Activated CD4-positive, alpha-beta T cell treated with anti-CD3 and anti-CD28 coated beads for 48 hours (primary cell): Measurements from ENCODE around the gene ZNF787.
"Not testable (repeated sequence)": the region's sequence is repeated elsewhere in the genome, so short reads cannot be mapped to it uniquely, and the experiment has no call there.

Experiments used
- DNase-seq: peaks from one replicate; pipeline ENCODE4 v3.0.0-alpha.2; 2020

ZNF787 gene

GRCh38 chr19:56119582-56119978 is 1.5 kb downstream of the ZNF787 start:
- DNase-seq: no peak

DNA sequence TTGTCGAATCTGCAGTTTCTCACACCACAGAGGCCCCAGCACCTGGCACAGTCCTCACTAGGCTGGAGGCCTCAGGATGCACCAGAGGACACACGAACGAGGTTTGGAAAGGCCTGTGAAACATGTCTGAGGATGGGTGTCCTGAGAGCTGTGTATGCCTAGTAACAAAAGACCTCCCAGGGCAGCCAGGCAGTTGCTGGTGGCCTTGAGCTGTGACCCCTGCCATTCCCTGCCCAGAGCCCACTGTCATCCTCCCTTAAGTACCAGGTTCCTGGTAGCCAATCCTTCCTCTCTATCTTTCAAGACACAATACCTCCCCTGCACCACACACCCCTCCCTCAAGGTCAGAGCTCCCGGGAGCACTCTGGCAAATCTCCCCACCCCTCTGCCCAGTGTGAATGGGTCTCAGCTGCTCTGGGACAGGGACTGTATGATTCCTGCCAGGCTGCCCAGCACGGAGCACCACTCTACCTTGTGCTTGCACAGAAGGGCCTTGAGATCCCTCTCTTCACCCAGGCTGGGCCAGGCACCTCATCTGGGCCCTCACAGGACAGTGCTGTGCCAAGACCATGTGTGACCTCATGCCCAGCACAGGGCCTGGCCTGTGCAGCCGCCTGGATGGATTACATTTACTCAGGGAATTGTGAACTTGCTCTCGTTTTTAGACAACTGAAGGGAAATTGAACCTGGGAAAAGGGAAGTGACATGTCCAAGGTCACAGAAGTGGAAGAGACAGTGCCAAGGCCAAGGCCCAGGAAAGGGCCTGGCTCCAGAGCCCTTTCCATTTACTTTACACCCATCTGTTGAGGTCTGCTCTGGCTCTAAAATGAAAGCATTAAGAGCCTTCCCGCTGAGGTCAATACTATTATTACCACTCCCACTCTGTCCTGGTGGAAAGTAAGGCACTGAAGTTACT is 2.2 kb downstream of the ZNF787 start:
- DNase-seq: no peak

GRCh38 chr19:56117889-56118288 is 3.2 kb downstream of the ZNF787 start:
- DNase-seq: no peak

DNA sequence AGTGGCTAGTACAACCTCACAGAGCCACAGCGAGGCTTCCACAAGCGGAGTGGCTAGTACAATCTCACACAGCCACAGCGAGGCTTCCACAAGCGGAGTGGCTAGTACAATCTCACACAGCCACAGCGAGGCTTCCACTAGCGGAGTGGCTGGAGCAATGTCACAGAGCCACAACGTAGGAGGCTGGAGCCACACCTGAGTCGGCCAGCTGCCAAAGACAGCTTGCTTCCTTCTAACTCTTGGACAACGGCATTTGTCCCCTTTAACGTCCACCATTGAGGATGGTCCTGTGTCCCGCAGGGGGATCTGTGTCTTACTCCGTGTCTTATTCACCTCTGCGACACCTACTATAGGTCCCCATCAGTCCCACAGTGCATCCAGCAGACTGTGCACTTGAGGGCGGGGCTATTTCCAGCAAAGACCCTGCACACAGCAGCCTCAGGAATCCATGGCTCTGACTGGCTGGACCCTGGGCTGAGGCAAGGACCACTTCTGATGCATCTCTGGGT is 3.7 kb downstream of the ZNF787 start:
- no peak for DNase-seq

DNA sequence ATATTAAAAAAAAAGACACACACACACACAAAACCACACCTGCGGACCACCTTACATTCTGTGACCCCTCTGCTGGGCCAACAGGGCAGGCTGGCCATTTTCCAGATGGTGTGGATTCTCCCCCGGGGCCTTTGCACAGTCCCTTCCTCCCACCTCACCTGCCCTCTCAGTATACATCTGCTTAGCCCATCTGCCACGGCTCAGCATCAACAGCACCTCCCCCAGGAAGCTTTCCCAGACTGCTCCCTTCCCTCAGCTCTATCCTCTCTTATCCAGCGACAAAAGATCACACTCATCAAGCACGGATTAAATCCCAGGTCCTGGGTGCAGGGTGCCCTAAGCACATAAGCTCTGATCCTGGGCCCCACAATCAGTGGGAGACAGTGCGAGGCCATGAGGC is 4.5 kb downstream of the ZNF787 start:
- DNase-seq: no peak

- no peak for DNase-seq
These were observed 5.6 kb downstream of the ZNF787 start for GRCh38 chr19:56115490-56115889.

DNA sequence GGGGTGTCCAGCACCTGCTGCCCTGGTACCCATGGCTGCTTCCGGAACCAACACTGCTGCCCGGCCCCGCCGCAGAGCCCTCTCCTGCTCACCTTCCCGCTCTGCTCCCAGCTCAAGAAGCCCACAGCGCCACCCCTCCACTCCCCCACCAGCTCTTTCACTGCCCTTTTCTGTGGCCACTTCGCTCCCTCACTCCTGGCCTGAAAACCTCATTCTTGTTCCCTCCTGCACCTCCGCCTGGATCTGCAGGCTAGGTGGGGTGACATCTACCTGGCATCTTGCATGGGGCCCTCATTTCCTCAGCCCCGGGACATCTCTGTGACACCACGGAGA is 6.4 kb downstream of the ZNF787 start:
- DNase-seq: no peak

GRCh38 chr19:56114051-56114777 is 6.9 kb downstream of the ZNF787 start:
- no peak for DNase-seq

GRCh38 chr19:56113074-56113632 is 7.9 kb downstream of the ZNF787 start:
- no peak for DNase-seq

DNA sequence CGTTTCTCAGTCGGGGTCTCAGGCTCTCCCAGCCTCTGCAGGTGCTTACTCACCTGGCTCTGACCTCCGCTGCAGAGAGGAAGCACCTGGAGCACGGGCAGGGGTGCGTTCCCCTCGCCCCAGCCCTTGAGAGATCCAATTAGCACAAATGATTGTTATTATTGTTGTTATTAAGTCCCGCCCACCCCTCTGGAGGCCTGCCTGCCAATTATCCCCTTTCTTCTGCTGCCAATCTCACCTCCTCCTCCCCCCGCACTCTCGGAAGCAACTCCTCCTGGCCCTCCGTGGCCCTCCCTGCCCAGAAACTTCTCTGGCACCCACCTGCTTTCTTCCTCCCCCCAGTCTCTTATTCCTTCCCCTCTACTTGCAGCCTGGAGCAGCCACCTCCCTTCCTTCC is 8.8 kb downstream of the ZNF787 start:
- DNase-seq: no peak

- peak; percentile 72 for DNase-seq
These were observed 9.3 kb downstream of the ZNF787 start for GRCh38 chr19:56111601-56112312.

DNA sequence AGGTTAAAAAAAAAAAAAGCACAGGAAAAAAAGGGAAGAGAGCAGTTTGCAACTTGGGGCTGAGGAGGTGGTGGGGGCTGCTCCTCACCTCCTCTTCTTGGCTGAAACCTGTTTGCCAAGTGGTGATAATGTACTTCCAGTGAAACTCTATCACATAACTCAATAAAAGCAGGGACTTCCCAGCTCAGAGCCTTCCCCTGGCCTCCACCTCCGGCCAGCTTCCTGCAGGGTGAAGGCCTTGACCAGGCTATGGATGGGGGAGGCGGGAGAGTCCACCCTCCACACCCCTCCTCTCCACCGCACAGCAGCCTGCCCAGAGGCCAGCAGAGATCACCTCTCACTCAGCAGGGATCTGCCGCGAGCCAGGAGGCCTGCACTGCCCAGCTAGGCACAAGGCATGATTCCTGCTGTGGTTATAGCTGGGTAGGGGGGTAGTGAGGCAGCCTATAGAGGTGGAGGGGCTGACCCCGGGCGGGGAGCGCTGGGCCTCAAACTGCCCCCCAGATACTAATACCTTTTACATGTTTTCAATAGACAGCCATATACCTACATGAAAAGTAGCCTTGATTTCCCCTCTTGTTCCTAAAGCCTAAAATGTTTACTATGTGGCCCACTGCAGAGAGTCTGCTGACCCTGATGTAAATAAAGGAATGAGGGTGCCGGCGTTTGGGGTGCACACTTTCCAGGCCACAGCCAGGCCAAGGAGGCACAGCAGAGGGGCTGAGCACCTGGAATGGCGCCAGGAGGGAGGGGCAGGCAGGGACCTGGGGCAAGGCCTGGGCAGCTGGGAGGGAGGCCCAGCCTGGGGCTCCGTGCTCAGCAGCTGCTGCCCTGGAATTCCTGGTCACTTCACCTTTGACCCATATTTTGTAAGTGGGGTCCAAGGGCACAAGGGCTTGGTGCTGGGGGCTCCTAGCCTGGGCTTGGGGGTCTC is 10.3 kb downstream of the ZNF787 start:
- no peak for DNase-seq

DNA sequence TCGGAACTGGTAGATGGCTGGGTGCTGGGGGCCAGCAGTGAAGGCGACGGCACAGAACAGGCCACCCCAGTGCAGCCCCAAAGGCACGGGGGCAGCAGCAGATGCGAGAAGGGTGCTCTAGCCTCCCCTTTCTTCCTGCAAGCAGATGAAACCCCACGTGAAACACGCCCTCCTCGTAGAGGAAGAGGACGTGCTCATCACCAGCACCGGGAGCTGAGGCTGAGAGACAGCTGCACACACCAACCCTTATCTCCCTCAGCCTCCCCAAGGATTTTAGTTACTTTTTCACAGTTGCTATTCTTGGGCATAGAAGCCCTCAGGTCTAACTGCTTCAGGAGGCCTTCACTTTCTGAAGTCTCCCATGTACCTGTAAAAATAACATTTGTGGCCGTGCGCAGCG is 11.9 kb downstream of the ZNF787 start:
- no peak for DNase-seq

- no peak for DNase-seq
These were observed 12.5 kb downstream of the ZNF787 start for GRCh38 chr19:56108447-56109195.

DNA sequence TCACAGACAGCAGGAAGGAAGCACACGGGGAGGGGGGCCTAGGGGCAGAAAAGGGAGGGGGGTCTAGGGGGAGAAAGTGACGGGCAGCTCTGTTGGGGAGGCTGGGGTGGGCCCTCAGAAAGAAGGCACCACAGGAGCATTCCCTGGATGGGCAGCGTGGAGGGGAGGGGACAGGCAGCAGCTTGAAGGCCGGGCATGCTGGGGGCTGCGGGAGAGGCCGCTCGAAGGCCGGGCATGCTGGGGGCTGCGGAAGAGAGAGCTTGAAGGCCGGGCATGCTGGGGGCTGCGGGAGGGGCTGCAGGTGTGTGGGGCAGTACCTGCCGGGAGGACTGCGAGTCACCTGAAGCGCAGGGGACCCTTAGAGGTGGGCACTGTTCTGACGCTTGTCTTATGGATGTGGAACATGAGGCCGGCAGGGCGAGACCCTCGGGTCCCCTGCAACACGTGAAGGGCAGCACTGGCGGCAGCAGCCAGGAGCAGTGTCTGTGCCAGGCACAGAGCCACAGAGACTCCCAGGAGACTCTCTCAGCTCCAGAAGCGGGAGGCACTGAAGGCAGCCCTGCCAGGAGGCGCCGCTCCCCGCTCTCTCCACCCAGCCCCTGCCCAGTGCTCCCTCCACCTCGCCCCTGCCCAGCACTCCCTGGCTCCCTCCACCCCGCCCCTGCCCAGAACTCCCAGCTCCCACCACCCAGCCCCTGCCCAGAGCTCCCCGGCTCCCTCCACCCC is 13.3 kb downstream of the ZNF787 start:
- DNase-seq: no peak

DNA sequence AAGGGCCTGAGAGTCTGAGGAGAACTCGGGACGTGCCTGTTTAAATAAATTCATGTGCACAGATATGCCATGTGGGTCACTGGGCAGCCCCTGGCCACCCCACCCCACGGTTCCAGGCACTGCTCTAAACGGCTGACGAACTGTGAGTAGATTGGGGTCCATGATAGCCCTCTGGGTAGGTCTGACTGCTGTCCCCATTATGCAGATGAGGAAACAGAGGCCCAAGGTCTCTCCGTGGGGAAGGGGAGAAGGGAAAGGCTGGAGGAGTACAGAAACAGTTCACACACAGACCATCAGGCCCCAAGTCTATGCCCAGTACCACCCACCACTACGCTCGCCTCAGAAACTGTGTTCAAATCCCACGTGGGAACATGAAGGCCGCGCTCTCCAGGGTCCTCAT is 14.1 kb downstream of the ZNF787 start:
- no peak for DNase-seq

GRCh38 chr19:56106397-56106849 is 14.7 kb downstream of the ZNF787 start:
- no peak for DNase-seq

DNA sequence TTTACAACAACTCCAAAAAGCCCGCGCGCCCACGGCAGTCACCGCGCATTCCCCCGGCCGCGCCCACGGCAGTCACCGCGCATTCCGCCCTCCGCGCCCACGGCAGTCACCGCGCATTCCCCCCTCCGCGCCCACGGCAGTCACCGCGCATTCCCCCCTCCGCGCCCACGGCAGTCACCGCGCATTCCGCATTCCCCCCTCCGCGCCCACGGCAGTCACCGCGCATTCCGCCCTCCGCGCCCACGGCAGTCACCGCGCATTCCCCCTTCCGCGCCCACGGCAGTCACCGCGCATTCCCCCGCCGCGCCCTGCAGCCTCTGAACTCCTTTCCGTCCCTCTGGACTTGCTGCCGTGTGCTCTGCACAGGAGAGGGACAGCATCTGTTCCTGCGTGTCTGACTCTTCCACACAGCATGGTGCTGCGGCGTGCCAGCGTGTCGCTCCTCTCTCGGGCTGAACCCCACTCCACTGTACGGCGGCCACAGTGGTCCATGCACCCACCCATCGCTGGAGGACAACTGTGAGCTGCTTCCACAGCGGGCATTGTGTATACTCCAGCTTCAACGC is 15.2 kb downstream of the ZNF787 start:
- not testable (repeated sequence) for DNase-seq

DNA sequence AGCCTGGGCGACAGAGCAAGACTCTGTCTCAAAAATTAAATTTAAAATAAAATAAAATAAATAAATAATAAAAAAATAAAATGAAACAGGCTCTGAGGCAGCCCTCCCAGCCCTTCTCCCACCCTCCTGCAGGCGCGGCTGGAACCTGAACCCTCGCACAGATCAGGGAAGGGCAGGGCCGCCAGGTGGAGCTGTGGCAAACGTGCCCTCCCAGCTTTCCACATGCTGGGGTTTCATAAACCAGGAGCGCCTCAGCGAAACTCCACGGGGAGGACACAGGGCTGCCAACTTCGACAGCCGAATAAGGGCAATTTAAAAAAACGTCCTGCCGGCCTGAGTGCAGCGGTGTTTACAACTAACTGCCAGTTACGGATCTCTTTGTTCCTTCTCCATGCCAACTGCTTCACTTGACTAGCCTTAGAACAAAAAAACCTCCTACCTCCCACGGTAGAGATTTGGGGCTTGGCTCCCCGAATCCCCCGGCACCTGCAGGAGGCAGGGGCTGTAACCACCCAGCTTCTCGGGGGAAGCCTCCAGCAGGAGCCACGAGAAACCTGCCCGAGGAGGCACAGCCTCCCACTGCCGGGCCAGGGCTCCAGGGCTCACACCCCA is 15.9 kb downstream of the ZNF787 start:
- DNase-seq: peak; percentile 67

GRCh38 chr19:56104423-56104822 is 16.7 kb downstream of the ZNF787 start:
- no peak for DNase-seq
